Activated CD4-positive, alpha-beta T cell treated with anti-CD3 and anti-CD28 coated beads for 36 hours (primary cell): ENCODE data around the gene MYO15B. TPM values are rescaled to one million over a fixed set of nuclear protein-coding genes. Genes with fewer than 3 reads are reported as not detected.
"Not testable (repeated sequence)": the region's sequence is repeated elsewhere in the genome, so short reads cannot be mapped to it uniquely, and the experiment has no call there.

Experiments
- ATAC-seq: fragments of 200-7000 bp; cut with Tn5 transposase; one replicate; pipeline ENCODE4 v1.10.0; 2021; ENCODE audit warnings: mild to moderate bottlenecking, moderate library complexity
- CTCF ChIA-PET: fragments of 350-600 bp; sonication (Branson Sonifier 250); formaldehyde crosslinking; loops from one replicate; lab custom pipeline; 2021; ENCODE audit warnings: antibody characterized with exemption; lab: Charles Lee
- POLR2A ChIA-PET: fragments of 350-600 bp; sonication (Branson Sonifier 250); formaldehyde crosslinking; loops from one replicate; lab custom pipeline; 2021; ENCODE audit warnings: antibody characterized with exemption, inconsistent platforms; lab: Charles Lee
- DNase-seq: peaks from one replicate; pipeline ENCODE4 v3.0.0-alpha.2; 2020
- H3K27ac Mint-ChIP-seq: one replicate; pipeline ENCODE4 v1.8.0; 2021; ENCODE audit warnings: mixed read lengths
- H3K27me3 Mint-ChIP-seq: one replicate; pipeline ENCODE4 v1.8.0; 2021; ENCODE audit warnings: mixed read lengths
- H3K36me3 Mint-ChIP-seq: one replicate; pipeline ENCODE4 v1.8.0; 2021; ENCODE audit warnings: low read depth, mixed read lengths
- H3K4me1 Mint-ChIP-seq: one replicate; pipeline ENCODE4 v1.8.0; 2021; ENCODE audit warnings: mixed read lengths
- H3K4me3 Mint-ChIP-seq: one replicate; pipeline ENCODE4 v1.8.0; 2021; ENCODE audit warnings: mild to moderate bottlenecking, moderate library complexity, mixed read lengths
- H3K9me3 Mint-ChIP-seq: one replicate; pipeline ENCODE4 v1.8.0; 2021; ENCODE audit warnings: low read depth, mixed read lengths
- intact Hi-C, 2 experiments: fragments of 100-400 bp; cut with DNase I in 1 of 2; cut with micrococcal nuclease in 1 of 2; formaldehyde crosslinking; loops; one replicate each; pipeline versions ENCODE4 v1.14.2 to v1.15.1; 2022 to 2024; cut with DNase I, micrococcal nuclease
- total RNA-seq, 2 experiments: library from RNA; stranded (reverse); gene quantifications; one replicate each; pipeline ENCODE4 v1.2.3, GENCODE V29; 2021

The MYO15B gene
- total RNA-seq, 2 experiments from 2014 or later, result 20.8 to 22.4 TPM

DNA sequence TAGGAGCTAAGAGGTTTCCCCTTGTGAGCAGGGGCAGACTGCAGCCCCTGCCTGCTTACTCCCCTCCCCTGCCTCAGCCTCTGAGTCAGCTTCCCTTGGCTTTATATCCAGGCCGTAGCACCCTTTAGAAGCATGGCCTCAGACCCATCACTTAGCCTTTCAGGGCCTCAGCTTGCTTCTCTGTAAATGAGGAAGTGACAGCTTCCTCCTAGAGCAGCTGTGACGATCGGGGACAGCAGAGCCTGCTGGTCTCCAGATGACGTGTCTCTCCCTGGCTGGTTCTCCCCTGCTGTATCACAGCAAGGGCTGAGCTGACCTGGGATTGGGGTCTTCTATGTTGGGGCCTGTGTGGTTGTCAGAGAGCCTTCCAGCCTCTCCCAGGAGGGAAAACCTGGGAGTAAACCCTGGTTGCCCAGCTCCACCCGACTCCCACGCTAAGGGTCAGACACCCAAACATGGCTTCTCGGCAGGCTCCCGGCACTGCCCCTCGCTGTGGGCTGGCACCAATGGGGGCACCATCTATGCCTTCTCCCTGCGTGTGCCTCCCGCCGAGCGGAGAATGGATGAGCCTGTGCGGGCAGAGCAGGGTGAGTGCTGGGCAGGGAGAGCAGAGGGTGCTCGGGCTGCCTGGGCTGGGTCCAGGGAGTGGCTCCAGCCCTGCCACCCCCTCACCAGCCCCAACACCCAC, 16.3 kb upstream of the MYO15B start:
- ATAC-seq (peak; percentile 89), DNase-seq (peak; percentile 36)
- Mint-ChIP-seq H3K27me3 (no peaks in the 10 kb centered on the region), H3K4me1 (no peaks in the 10 kb centered on the region), H3K27ac (no peak overlapping the region), H3K9me3 (no peaks in the 10 kb centered on the region), H3K36me3 (no peaks in the 10 kb centered on the region), H3K4me3 (no peak overlapping the region)
- POLR2A ChIA-PET, result no interaction called here
- CTCF ChIA-PET, result interaction anchor here (0.6 kb wide), 3 partner anchors 17 to 780 kb away, joined by 3 read pairs; no protein-coding TSS in a partner anchor
- intact Hi-C loops, result no loop called here

DNA sequence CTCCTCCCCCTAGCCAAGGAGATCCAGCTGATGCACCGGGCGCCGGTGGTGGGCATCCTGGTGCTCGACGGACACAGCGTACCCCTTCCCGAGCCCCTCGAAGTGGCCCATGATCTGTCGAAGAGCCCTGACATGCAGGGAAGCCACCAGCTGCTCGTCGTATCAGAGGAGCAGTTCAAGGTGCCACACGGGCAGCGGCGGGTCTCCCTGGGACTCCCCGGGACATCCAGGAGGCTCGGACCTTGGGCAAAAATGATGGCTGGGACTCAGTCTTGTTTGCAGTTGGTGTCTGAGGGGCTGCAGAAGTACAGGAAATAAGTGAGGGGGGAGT, 15.8 kb upstream of the MYO15B start:
- Mint-ChIP-seq H3K4me1 (no peaks in the 10 kb centered on the region), H3K4me3 (no peak overlapping the region), H3K27ac (no peak overlapping the region), H3K27me3 (no peaks in the 10 kb centered on the region), H3K9me3 (no peaks in the 10 kb centered on the region), H3K36me3 (no peaks in the 10 kb centered on the region)
- no peak for ATAC-seq
- POLR2A ChIA-PET, result no interaction called here
- CTCF ChIA-PET, result no interaction called here
- DNase-seq, result no peak
- intact Hi-C loops, result no loop called here

DNA sequence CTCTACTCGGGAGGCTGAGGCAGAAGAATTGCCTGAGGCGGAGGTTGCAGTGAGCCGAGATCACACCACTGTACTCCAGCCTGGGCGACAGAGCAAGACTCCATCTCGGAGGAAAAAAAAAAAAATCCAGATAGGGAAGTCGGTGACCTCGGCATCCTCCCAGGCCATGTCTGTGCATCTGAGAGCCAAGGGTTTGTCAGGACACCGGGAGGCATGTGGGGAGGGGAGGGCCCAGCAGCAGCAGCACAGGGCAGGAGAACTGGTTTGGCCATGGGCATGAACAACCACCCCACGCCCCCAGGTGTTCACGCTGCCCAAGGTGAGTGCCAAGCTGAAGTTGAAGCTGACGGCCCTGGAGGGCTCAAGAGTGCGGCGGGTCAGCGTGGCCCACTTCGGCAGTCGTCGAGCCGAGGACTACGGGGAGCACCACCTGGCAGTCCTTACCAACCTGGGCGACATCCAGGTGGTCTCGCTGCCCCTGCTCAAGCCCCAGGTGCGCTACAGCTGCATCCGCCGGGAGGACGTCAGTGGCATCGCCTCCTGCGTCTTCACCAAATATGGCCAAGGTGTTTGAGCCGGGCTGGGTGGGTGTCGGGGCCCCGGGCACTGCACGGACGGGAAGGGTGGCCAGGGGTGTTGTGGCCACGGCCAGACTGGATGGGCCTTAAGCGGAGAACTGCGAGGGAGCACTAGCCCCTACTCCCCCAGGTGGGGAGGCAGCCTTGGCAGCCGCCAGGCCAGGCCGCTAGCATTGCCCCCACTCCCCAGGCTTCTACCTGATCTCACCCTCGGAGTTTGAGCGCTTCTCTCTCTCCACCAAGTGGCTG, 14.7 kb upstream of the MYO15B start:
- Mint-ChIP-seq H3K27me3 (no peaks in the 10 kb centered on the region), H3K27ac (no peak overlapping the region), H3K4me3 (no peak overlapping the region), H3K9me3 (no peaks in the 10 kb centered on the region), H3K36me3 (no peaks in the 10 kb centered on the region), H3K4me1 (no peaks in the 10 kb centered on the region)
- intact Hi-C loops, result no loop called here
- DNase-seq, result no peak
- ChIA-PET CTCF (interaction anchor here (0.8 kb wide), 1 partner anchor 24 kb away, joined by 4 read pairs; no protein-coding TSS in a partner anchor), POLR2A (no interaction called here)
- no peak for ATAC-seq

DNA sequence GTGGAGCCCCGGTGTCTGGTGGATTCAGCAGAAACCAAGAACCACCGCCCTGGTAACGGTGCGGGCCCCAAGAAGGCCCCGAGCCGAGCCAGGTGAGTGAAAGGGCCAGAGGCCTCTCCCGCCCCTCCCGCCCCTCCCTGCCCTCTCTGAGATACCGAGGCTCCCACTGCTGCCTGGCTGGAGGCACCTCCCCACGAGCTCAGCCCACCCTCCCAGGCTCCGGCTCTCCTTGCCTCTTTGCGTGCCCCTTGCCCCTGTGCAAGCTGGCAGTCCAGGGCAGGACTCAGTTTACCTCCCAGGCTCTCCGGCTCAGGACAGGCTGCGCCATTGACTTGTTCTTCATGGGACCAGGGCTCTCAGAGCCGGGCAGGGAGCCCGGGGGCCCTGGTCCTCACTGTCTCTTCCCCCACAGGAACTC, 14.1 kb upstream of the MYO15B start:
- Mint-ChIP-seq H3K27me3 (no peaks in the 10 kb centered on the region), H3K4me1 (no peaks in the 10 kb centered on the region), H3K9me3 (no peaks in the 10 kb centered on the region), H3K36me3 (no peaks in the 10 kb centered on the region), H3K27ac (no peak overlapping the region), H3K4me3 (no peak overlapping the region)
- CTCF ChIA-PET, result no interaction called here
- intact Hi-C loops, result no loop called here
- DNase-seq (no peak), ATAC-seq (no peak)
- POLR2A ChIA-PET, result no interaction called here

DNA sequence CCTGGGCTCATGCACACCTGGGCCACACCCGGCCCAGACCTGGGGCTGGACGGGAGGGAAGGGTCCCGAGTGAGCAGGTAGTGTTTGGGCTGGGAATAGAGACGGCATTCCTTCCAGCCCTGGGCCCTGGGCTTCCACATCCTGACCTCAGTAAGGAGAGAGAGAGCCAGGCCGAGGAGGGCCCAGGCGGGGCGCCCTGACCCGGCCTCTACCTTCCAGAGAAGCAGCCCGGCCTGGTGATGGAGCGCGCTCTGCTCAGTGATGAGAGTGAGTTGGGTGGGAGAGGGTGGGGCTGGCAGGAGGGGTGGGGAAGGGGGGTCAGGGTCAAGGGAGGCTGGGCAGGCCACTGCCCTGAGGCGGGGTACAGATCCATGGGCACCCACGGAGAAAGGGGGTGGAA, 13.6 kb upstream of the MYO15B start:
- no peak for ATAC-seq
- no peaks in the 10 kb centered on the region for H3K4me1 Mint-ChIP-seq

DNA sequence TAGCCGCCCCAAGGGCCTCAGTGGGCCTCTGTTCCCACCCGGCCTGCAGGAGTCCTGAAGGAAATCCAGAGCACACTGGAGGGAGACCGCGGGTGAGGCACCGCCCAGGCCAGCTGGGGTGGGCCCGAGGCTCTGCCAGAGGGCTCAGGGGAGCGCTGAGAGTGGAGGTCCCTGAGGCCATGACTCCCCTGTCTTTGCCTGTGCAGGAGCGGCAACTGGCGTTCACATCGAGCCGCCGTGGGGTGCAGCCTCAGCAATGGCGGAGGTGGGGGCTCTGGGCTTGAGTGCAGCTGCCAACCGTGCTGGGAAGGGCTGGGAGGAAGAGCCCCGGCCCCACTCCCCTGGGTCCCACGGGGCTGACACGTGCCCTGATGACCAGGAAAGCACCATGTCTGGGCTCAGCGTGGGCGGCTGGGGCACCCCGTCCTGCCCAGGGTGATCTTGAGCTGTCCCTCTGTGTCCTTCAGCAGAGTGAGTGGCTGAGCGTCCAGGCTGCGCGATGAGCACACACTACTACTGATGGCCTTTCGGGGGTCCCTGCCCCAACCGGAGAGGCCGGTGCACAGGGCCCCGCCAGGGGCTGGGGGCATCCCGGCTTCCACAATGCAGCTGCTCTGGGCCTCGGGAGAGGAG, 13.1 kb upstream of the MYO15B start:
- no peaks in the 10 kb centered on the region for H3K27me3 Mint-ChIP-seq
- ChIA-PET CTCF (no interaction called here), POLR2A (no interaction called here)
- intact Hi-C loops, result no loop called here
- no peaks in the 10 kb centered on the region for H3K9me3 Mint-ChIP-seq
- DNase-seq (no peak), ATAC-seq (no peak)
- no peak overlapping the region for H3K27ac Mint-ChIP-seq
- no peaks in the 10 kb centered on the region for H3K36me3 Mint-ChIP-seq
- H3K4me3 Mint-ChIP-seq, result no peak overlapping the region
- no peaks in the 10 kb centered on the region for H3K4me1 Mint-ChIP-seq

More for the DNA sequence above, 13.6 kb upstream of the MYO15B start:
- Mint-ChIP-seq H3K9me3 (no peaks in the 10 kb centered on the region), H3K27me3 (no peaks in the 10 kb centered on the region), H3K4me3 (no peak overlapping the region), H3K27ac (no peak overlapping the region), H3K36me3 (no peaks in the 10 kb centered on the region)
- POLR2A ChIA-PET, result no interaction called here
- intact Hi-C loops, result no loop called here
- DNase-seq, result no peak
- CTCF ChIA-PET, result no interaction called here

DNA sequence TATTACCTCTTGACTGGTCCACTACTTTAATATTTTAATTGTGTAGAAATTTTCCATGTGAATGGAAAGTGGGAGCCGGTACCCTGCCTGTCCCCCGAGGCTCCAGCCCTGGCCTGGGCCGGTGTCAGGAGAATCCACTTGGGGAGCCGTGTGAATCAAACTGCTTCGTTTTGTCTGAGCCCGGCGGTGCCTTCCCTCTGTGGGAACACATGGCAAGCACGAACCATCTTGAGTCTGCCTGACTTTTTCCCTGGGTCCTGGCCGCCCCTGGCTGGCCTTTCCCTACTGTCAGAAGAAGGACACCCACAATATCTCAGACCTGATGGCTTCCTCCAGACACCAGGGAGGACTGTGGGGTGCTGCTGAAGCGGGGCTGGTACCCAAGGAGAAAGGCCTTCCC, 12.4 kb upstream of the MYO15B start:
- CTCF ChIA-PET, result no interaction called here
- POLR2A ChIA-PET, result no interaction called here
- DNase-seq (no peak), ATAC-seq (no peak)
- Mint-ChIP-seq H3K27me3 (no peaks in the 10 kb centered on the region), H3K4me3 (no peak overlapping the region), H3K9me3 (no peaks in the 10 kb centered on the region), H3K36me3 (no peaks in the 10 kb centered on the region), H3K4me1 (no peaks in the 10 kb centered on the region), H3K27ac (no peak overlapping the region)
- intact Hi-C loops, result no loop called here

DNA sequence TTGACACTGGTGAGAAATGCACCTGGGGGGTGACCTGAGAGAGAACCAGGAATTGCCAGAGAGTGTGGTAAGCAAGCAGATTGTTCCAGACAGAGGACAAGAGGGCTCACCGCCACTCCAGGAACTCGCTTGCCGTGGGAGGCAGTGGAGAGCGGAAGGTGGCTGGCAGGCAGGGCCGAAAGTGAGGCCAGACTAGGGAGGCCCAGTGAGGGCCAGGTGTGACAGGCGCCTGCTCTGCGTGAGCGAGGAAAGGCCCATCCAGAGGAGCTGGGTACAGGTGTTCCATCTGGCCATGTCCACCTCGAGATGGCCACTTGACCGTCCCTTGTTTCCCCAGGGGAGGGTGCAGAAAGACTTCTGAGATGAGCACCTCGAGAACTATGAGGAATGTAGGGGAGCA, 11.9 kb upstream of the MYO15B start:
- no peaks in the 10 kb centered on the region for H3K4me1 Mint-ChIP-seq
- H3K9me3 Mint-ChIP-seq, result no peaks in the 10 kb centered on the region
- ChIA-PET POLR2A (no interaction called here), CTCF (no interaction called here)
- no peaks in the 10 kb centered on the region for H3K27me3 Mint-ChIP-seq
- DNase-seq (no peak), ATAC-seq (no peak)
- intact Hi-C loops, result no loop called here
- no peak overlapping the region for H3K27ac Mint-ChIP-seq
- H3K36me3 Mint-ChIP-seq, result no peaks in the 10 kb centered on the region
- H3K4me3 Mint-ChIP-seq, result no peak overlapping the region

DNA sequence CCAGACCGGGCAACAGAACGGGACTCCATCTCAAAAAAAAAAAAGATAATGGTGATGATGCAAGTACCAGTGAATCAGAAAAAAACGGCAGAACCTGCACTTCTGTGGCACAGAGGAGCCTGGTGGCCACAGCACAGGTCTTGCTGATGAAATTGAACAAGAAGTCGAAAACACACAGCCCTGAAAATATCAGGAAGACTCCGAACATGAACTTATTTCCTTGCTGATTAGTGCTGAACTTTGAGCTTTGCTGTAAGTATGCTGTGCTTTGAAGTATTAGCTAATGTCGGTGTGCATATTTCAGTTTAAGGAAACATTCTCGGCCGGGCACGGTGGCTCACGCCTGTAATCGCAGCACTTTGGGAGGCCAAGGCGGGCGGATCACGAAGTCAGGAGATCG, 10.9 kb upstream of the MYO15B start:
- CTCF ChIA-PET, result interaction anchor here (0.7 kb wide), 1 partner anchor 89 kb away, joined by 4 read pairs; no protein-coding TSS in a partner anchor
- no peak for DNase-seq
- no peak for ATAC-seq
- Mint-ChIP-seq H3K27ac (no peak overlapping the region), H3K27me3 (peaks cover 2% of the 10 kb centered on the region), H3K4me1 (peaks cover 8% of the 10 kb centered on the region), H3K9me3 (peaks cover 2% of the 10 kb centered on the region), H3K4me3 (no peak overlapping the region), H3K36me3 (no peaks in the 10 kb centered on the region)
- POLR2A ChIA-PET, result interaction anchor here (0.5 kb wide), 1 partner anchor 9 kb away, joined by 6 read pairs; no protein-coding TSS in a partner anchor
- intact Hi-C loops, result no loop called here

DNA sequence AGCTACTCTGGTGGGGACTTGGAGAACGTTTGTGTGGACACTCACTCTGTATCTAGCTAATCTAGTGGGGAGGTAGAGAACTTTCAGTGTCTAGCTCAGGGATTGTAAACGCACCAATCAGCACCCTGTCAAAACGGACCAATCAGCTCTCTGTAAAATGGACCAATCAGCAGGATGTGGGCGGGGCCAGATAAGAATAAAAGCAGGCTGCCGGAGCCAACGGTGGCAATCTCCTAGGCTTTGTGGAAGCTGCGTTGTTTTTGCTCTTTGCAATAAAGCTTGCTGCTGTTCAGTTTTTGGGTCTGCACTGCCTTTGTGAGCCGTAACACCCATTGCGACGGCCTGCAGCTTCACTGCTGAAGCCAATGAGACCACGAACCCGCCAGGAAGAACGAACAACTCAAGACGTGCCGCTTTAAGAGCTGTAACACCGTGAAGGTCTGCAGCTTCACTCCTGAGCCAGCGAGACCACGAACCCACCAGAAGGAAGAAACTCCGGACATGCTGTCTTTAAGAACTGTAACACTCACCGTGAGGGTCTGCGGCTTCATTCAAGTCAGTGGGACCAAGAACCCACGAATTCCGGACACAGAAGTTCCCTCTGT, 6.4 kb upstream of the MYO15B start:
- H3K4me1 Mint-ChIP-seq, H3K9me3 Mint-ChIP-seq, H3K36me3 Mint-ChIP-seq, H3K27me3 Mint-ChIP-seq: not testable (repeated sequence)
- Mint-ChIP-seq H3K4me3 (peak overlapping the region; percentile 77), H3K27ac (peak overlapping the region; percentile 56)
- POLR2A ChIA-PET, result interaction anchor here (0.6 kb wide), 4 partner anchors 19 to 236 kb away, joined by 3 to 4 read pairs (median 3); no protein-coding TSS in a partner anchor
- peak; percentile 75 for DNase-seq
- intact Hi-C loops, result loop anchor here in 1 of 2 experiments (1.0 to 10.0 kb wide), 3 partner anchors 8 to 546 kb away; partner anchors contain the start of genes ACOX1 and TEN1
- ATAC-seq, result peak; percentile 76
- CTCF ChIA-PET, result interaction anchor here (0.9 to 1.7 kb wide), 6 partner anchors 10 to 172 kb away, joined by 3 to 9 read pairs (median 4); partner anchors contain the start of gene TSEN54

DNA sequence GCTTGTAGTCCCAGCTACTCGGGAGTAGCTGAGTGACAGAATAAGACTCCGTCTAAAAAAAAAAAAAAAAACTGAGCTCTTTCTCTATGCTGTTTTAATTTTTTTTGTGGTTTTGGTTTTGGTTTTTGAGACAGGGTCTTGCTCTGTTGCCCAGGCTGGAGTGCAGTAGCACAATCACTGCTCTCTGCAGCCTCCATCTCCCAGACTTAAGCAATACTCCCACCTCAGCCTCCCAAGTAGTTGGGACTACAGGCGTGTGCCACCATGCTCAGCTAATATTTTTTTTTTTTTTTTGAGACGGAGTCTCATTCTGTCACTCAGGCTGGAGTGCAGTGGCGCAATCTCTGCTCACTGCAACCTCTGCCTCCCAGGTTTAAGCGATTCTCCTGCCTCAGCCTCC, 4.4 kb upstream of the MYO15B start:
- H3K4me1 Mint-ChIP-seq, H3K27me3 Mint-ChIP-seq, DNase-seq, CTCF ChIA-PET, ATAC-seq, POLR2A ChIA-PET, H3K36me3 Mint-ChIP-seq, H3K9me3 Mint-ChIP-seq, H3K4me3 Mint-ChIP-seq, H3K27ac Mint-ChIP-seq: not testable (repeated sequence)
- intact Hi-C loops, result loop anchor here in 1 of 2 experiments (10.0 kb wide), 1 partner anchor 548 kb away; no protein-coding TSS in a partner anchor
